RWPE1 (cell line): ENCODE data around the gene SLC35F3.

Experiments
- CTCF ChIA-PET: fragments of 350-600 bp; sonication (Branson Sonifier 250); formaldehyde crosslinking; extraction: SDS; loops from one replicate; lab custom pipeline; 2021; lab: Yijun Ruan, JAX
- POLR2A ChIA-PET: fragments of 400-600 bp; formaldehyde crosslinking; extraction: SDS; loops from one replicate; lab custom pipeline; 2020; ENCODE audit warnings: antibody characterized with exemption; ENCODE audit not compliant: low non-redundant PET; lab: Yijun Ruan, JAX
- DNase-seq: peaks from one replicate; pipeline ENCODE4 v3.0.0; 2012; ENCODE audit warnings: low spot score
- H3K27ac ChIP-seq: fragments of 450-650 bp; 2 replicates; pipeline ENCODE4 v1.5.1; 2017
- TF ChIP-seq, protein P1 (sequence below): fragments of 450-650 bp; conservative IDR thresholded peaks from 2 replicates; pipeline ENCODE4 v1.5.1; 2017; ENCODE audit warnings: low read depth, mild to moderate bottlenecking

The SLC35F3 gene

DNA sequence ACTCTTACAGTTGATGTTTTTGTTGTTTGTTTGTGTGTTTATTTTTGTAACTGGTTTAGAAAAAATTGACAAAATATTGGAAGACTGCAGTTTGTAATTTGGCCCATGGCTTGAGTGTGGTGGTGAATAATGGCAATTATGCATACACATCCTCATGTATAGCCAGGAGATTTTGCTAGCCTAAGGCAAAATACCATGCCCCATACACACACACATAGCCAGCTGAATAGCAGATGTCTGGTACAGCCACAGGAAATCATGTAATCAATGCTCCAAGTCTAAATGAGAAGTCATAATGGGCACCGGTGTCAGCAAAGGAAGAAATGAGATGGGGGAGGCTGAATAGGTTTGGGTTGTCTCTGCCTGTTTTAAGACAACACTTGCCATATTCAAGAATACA, 333.6 kb downstream of the SLC35F3 start:
- ChIA-PET CTCF (interaction anchor here (0.6 kb wide), 1 partner anchor 366 kb away, joined by 3 read pairs; no protein-coding TSS in a partner anchor), POLR2A (no interaction called here)
- no peak overlapping the region for H3K27ac ChIP-seq
- DNase-seq, result no peak
- TF ChIP-seq, protein P1, sequence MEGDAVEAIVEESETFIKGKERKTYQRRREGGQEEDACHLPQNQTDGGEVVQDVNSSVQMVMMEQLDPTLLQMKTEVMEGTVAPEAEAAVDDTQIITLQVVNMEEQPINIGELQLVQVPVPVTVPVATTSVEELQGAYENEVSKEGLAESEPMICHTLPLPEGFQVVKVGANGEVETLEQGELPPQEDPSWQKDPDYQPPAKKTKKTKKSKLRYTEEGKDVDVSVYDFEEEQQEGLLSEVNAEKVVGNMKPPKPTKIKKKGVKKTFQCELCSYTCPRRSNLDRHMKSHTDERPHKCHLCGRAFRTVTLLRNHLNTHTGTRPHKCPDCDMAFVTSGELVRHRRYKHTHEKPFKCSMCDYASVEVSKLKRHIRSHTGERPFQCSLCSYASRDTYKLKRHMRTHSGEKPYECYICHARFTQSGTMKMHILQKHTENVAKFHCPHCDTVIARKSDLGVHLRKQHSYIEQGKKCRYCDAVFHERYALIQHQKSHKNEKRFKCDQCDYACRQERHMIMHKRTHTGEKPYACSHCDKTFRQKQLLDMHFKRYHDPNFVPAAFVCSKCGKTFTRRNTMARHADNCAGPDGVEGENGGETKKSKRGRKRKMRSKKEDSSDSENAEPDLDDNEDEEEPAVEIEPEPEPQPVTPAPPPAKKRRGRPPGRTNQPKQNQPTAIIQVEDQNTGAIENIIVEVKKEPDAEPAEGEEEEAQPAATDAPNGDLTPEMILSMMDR, result no peak

DNA sequence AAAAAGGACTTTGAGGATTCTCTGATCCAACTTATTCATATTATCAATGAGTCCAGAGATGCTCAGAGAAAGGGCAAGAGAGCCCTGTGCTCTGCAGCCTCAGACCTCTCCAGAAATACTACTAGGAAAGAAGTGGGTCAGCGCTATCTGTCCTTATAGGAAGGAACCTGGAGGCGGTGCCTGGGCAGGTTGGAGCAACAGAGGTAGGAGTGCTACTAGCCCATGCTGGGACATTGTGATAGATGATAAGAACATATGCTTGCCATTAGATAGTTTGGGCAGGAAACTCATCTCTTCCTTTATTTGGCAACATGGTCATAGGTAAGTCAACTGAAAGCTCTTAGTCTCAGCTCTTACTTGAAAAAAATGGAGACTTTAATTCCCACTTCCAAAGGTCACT, 335.0 kb downstream of the SLC35F3 start:
- POLR2A ChIA-PET, result no interaction called here
- CTCF ChIA-PET, result no interaction called here
- no peak for DNase-seq
- TF ChIP-seq, protein P1, result no peak
- H3K27ac ChIP-seq, result no peak overlapping the region

DNA sequence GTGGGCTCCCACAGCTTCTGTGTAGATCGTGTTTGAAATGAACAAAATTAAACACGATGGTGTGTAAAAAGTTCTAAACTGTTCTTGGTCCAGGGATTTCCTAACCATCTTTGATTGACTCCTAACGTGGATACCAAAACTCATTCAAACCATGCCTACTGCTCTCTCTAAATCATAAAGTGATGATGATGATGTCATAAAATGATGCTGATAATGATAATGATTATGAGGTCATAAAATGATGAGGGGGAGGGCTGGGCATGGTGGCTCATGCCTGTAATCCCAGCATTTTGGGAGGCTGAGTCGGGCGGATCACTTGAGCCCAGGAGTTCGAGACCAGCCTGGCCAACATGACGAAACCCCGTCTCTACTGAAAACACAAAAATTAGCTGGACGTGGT, 335.5 kb downstream of the SLC35F3 start:
- H3K27ac ChIP-seq, result no peak overlapping the region
- TF ChIP-seq, protein P1, result no peak
- no peak for DNase-seq
- POLR2A ChIA-PET, result no interaction called here
- CTCF ChIA-PET, result interaction anchor here (0.7 kb wide), 1 partner anchor 70 kb away, joined by 5 read pairs; no protein-coding TSS in a partner anchor

DNA sequence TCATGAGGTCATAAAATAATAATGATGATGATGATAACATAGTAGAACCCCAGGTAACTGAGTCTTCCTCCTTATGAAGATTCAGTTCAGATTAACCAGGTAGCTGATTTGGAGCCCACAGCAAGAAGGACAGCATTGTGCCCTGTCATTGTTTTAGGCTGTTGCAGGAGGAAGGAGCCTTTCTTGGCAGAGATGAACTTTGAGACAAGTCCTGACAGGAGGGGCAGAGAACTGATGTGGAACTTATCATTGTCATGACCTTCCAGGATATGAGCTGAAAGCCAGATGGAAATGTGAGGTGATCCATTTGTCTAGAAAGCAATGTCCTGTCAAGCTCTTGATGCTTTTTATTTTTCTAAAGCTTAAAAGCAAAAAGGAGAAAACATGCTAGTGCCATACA, 336.2 kb downstream of the SLC35F3 start:
- peak; percentile 27 for DNase-seq
- POLR2A ChIA-PET, result no interaction called here
- TF ChIP-seq, protein P1, result no peak
- H3K27ac ChIP-seq, result no peak overlapping the region
- CTCF ChIA-PET, result interaction anchor here (0.7 kb wide), 1 partner anchor 70 kb away, joined by 5 read pairs; no protein-coding TSS in a partner anchor

DNA sequence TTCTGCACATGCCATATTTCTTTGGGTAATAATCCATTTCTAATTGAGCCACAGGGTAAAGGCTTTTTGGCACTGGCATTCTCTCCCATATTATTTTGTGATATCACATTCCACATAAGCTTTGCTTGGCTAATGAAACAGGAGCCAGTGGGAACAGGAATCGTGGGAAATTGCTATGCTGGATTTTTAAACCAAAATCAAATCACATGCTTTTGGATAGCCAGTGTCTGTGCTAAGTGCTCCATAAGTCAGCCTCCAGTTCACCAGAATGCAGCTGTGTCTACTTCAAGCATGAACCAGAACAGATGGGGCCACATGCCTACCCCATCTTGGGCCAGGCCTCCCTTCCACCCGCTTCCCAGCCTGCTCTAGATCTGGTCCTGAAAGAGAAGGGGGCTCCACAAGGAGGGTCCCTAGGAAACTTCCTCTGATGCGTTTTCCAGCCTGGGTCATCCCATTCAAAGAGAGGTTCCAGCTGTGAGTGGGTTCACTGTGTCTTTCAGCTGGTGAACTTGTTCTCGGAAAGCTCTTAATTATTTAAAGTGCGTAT, 337.5 kb downstream of the SLC35F3 start:
- no peak overlapping the region for H3K27ac ChIP-seq
- POLR2A ChIA-PET, result no interaction called here
- TF ChIP-seq, protein P1, result no peak
- no peak for DNase-seq
- CTCF ChIA-PET, result interaction anchor here (0.8 kb wide), 1 partner anchor 85 kb away, joined by 4 read pairs; no protein-coding TSS in a partner anchor

DNA sequence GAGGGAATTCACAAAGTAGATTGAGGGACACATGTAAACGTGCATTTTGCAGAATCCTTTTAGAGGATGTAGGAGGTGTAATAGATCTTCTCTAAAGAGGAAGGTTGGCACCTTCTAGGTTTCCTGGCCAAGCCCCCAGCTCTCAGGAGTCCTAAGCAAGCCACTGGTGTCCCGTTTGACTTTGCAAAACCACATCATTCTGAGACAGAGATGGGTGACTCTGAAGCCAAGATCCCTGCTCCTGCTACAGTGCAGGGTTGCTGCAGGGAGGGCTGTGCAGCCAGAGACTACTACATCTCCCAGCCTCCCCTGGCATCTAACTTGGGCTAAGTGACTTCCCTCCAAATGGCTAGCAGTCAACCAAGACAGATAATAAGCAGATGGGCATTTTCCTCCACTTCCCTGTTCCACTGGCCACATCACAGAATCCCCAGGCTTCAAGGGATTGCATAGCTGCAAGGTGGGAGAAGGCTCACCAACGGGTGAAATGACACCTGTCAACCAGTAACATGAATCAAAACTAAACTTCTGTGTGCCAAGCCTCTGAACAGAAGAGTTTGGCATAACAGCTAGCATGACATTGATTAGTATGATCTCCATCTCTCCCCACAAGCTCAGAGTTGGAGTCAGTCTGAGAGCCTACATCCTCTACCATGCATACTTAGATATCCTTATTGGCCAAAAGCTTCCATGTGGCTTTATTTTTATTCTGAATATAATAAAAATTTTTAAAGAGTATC, 339.2 kb downstream of the SLC35F3 start:
- DNase-seq, result no peak
- ChIA-PET POLR2A (no interaction called here), CTCF (interaction anchor here (1.1 kb wide), 1 partner anchor 66 kb away, joined by 3 read pairs; no protein-coding TSS in a partner anchor)
- TF ChIP-seq, protein P1, result no peak
- H3K27ac ChIP-seq, result no peak overlapping the region
